Mucosa of descending colon (tissue), 3 donors: ENCODE results near the gene GDI1. TPM values are rescaled to one million over a fixed set of nuclear protein-coding genes. Genes with fewer than 3 reads are reported as not detected.

Source experiments
- ATAC-seq: fragments of 200-7000 bp; cut with Tn5 transposase; one replicate; pipeline ENCODE4 v1.9.1; 2020; ENCODE audit warnings: mild to moderate bottlenecking, moderate library complexity
- DNase-seq, 3 donors: peaks; one replicate each; pipeline ENCODE4 v3.0.0-alpha.2; 2020
- H3K36me3 ChIP-seq: fragments of 200-600 bp; one replicate; pipeline ENCODE4 v1.8.0; 2021; ENCODE audit warnings: low read depth, mild to moderate bottlenecking
- H3K4me1 ChIP-seq: fragments of 200-600 bp; one replicate; pipeline ENCODE4 v1.8.0; 2021; ENCODE audit warnings: low read depth, mild to moderate bottlenecking
- H3K4me3 ChIP-seq: fragments of 200-600 bp; one replicate; pipeline ENCODE4 v1.8.0; 2021; ENCODE audit warnings: mild to moderate bottlenecking
- H3K9me3 ChIP-seq: fragments of 200-600 bp; one replicate; pipeline ENCODE4 v1.8.0; 2021; ENCODE audit warnings: mild to moderate bottlenecking
- CTCF ChIP-seq: fragments of 200-600 bp; IDR thresholded peaks from one replicate; pipeline ENCODE4 v1.8.0; 2022; ENCODE audit warnings: antibody characterized with exemption, mild to moderate bottlenecking
- intact Hi-C, 2 donors: fragments of 100-400 bp; cut with DNase I in 1 of 2; cut with micrococcal nuclease in 1 of 2; formaldehyde crosslinking; loops; one replicate each; pipeline versions ENCODE4 v1.11.0 to v1.11.1; 2022; cut with DNase I, micrococcal nuclease
- total RNA-seq, 3 donors: library from RNA; stranded (reverse); fragmentation: NEBNext Ultra II Directional in 2 of 3; extraction: Animal tissue kit (Norgen Biotek cat#: 25700) in 2 of 3; gene quantifications; one replicate each; pipeline versions ENCODE4 v1.2.1 to v1.2.4, GENCODE V29; 2021 to 2023
- donor health status: DM: no; HTN: no; CAD: no; lungs with moderate emphysema.
- donor health status: DM: no; HTN: no; CAD: no.
- donor health status: DM: no; HTN: yes; CAD: no.

The GDI1 gene
- total RNA-seq, 3 donors from 2014 or later = 67.1 to 117 (median 68.1) TPM

GRCh38 chrX:154437971-154438893 lies 1.3 kb downstream of the GDI1 start:
- TF ChIP-seq CTCF = no peak
- no peak for ATAC-seq
- intact Hi-C loops = no loop called here

GRCh38 chrX:154439841-154440240 lies 2.9 kb downstream of the GDI1 start:
- H3K4me1 ChIP-seq = peaks cover 2% of the 10 kb centered on the region
- intact Hi-C loops = no loop called here
- ATAC-seq = no peak
- no peaks in the 10 kb centered on the region for H3K36me3 ChIP-seq
- DNase-seq = no peak
- no peaks in the 10 kb centered on the region for H3K9me3 ChIP-seq
- no peak for TF ChIP-seq CTCF
- no peak overlapping the region for H3K4me3 ChIP-seq

More at GRCh38 chrX:154437971-154438893, 1.3 kb downstream of the GDI1 start:
- H3K4me1 ChIP-seq = no peaks in the 10 kb centered on the region
- no peak for DNase-seq
- H3K9me3 ChIP-seq = no peaks in the 10 kb centered on the region
- no peak overlapping the region for H3K4me3 ChIP-seq
- no peaks in the 10 kb centered on the region for H3K36me3 ChIP-seq

GRCh38 chrX:154440623-154441357 lies 3.8 kb downstream of the GDI1 start:
- H3K4me3 ChIP-seq = no peak overlapping the region
- H3K4me1 ChIP-seq = peaks cover 6% of the 10 kb centered on the region
- intact Hi-C loops = no loop called here
- H3K36me3 ChIP-seq = no peaks in the 10 kb centered on the region
- TF ChIP-seq CTCF = no peak
- no peak for ATAC-seq
- H3K9me3 ChIP-seq = no peaks in the 10 kb centered on the region
- no peak for DNase-seq

DNA sequence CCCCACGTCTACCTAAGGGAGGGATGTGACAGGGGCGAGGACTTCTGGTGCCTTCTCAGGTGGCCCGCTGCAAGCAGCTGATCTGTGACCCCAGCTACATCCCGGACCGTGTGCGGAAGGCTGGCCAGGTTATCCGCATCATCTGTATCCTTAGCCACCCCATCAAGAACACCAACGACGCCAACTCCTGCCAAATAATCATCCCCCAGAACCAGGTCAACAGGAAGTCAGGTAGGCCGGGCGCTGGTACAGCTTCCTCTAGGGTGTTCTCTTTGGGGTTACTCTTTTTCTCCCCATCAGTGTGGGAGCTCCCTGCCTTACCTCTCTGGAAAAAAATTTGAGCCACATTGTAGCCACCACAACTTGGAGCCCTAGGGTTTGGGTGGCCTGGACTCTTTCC lies 4.6 kb downstream of the GDI1 start:
- H3K9me3 ChIP-seq = no peaks in the 10 kb centered on the region
- H3K4me3 ChIP-seq = no peak overlapping the region
- no peaks in the 10 kb centered on the region for H3K36me3 ChIP-seq
- DNase-seq (no peak), ATAC-seq (no peak)
- no peak for TF ChIP-seq CTCF
- intact Hi-C loops = no loop called here
- peaks cover 6% of the 10 kb centered on the region for H3K4me1 ChIP-seq

DNA sequence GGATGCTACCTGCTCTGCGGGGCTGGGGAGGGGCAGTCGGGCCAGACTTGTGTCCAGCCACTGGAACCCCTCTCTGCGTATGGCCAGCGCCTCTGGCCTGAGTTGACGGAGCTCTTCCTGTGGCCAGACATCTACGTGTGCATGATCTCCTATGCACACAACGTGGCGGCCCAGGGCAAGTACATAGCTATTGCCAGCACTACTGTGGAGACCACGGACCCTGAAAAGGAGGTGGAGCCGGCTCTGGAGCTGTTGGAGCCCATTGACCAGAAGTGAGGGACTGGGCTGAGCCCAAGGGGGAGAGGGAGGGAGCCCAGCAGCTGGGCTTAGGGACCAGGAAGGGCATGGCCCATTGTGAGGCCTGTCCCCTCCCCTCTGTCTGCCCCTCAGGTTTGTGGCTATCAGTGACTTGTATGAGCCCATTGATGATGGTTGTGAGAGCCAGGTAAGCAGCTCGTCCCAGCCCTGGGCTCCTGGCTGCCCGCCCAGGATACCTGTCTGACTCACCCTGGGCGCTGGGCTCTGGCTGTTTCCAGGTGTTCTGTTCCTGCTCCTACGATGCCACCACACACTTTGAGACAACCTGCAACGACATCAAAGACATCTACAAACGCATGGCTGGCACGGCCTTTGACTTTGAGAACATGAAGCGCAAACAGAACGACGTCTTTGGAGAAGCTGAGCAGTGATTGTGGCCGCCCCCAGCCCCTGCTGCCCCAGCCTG lies 5.2 kb downstream of the GDI1 start:
- ATAC-seq (no peak), DNase-seq (no peak)
- Histone ChIP-seq H3K4me1 (peaks cover 6% of the 10 kb centered on the region), H3K4me3 (no peak overlapping the region), H3K9me3 (no peaks in the 10 kb centered on the region), H3K36me3 (no peaks in the 10 kb centered on the region)
- no peak for TF ChIP-seq CTCF
- intact Hi-C loops = no loop called here
